ENCODE measurements around the gene PSRC1.
"Not testable (repeated sequence)": the region's sequence is repeated elsewhere in the genome, so short reads cannot be mapped to it uniquely, and the experiment has no call there.

The PSRC1 gene

DNA sequence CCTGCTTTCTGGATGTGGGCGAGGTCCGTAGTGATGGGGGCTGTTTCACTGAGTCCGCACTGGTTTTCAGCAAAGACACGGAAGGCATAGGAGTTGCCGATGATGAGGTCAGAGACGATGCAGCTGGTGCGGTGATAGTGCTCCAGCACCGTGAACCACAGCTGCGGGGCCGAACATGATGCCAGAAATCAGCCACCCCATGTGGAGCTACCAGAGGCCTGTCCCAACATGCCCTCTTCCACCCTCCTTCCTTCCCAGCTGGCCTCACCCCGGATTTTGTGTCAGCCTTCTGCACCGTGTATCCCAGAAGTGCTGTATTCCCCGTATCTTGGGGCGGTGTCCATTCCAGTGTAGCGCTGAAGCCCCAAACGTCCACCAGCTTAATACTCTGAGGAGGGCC is 13.8 kb upstream of the PSRC1 start:
- DNase-seq (ENCODE audit: low read depth in 2 of 2) = no peak

DNA sequence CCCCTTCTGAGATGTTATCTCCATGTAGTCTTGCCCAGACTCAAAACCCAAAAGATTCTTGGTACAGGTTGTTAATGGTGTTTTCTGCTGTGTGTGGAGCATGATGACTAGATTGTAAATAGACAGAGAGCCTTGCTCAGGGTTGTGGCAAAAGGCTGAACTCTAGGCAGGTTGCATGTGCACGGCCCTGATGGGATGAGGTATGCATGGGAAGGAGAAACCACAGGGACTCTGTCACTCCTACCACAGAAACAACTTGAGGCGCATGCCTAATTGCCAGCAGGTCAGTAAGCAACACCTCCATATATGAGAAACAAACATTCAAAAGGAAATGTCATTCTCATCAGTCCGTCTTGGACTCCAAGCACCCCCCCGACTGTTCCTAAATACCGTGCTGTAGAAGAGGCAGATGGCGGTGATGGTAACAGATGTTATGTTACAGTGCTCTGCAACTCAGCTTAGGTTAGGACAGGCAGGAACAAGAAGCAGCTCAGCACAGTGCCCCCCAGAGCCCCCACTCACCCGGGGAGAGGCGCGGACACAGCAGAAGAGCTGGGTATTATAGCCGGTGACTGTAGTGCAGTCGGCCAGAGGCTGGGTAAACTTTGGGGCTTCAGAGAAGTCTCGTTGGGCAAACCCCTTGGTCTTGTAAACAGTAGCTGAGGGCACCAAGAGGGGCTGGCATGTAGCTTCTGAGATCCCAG is 12.9 kb upstream of the PSRC1 start:
- no peak for DNase-seq (ENCODE audit: low read depth in 2 of 2)

DNA sequence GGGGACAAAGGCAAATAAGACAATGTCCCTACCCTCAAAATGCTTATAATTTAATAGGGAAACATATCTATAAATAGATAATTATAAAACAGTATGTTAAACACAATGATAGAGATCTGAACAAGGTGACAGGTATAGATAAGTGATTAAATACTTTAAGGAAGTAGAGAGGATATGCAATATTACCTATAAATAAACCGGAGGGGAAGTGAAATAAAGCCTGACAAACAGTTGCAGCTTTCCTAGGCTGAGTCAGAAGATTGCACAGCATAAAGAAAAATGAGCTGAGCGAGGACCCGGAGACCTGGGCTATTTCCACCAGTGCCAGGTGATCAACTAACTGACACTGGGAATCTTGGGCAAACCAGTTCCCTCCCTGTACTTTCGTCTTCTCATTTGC is 11.5 kb upstream of the PSRC1 start:
- DNase-seq (ENCODE audit: low read depth in 2 of 2) = no peak

DNA sequence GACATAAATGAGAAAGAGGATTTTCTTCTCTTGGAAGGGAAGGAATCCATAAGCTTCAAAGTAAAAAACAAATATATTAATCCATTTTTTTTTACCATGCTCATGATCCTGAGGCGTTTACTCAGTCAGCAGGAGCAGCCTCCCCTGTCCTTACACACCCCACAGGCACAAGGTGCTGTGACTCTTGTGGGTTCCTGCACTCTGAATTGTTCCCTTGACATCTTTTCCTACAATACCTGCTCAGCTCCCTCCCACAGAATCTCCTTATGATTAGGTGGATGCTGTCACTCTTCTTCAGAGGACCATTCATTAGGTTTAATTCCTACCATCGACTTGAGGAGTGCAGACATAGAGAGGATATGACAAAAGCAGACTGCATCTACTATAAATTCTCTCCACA is 10.1 kb upstream of the PSRC1 start:
- DNase-seq (ENCODE audit: low read depth in 2 of 2) = no peak

- no peak for DNase-seq (ENCODE audit: low read depth in 2 of 2)
These were observed 9.4 kb upstream of the PSRC1 start for GRCh38 chr1:109292364-109292763.

GRCh38 chr1:109290998-109291397 is 8.1 kb upstream of the PSRC1 start:
- no peak for DNase-seq (ENCODE audit: low read depth in 2 of 2)

- no peak for DNase-seq (ENCODE audit: low read depth in 2 of 2)
These were observed 7.2 kb upstream of the PSRC1 start for GRCh38 chr1:109290137-109290536.

GRCh38 chr1:109286762-109287161 is 3.8 kb upstream of the PSRC1 start:
- not testable (repeated sequence) for DNase-seq (ENCODE audit: low read depth in 2 of 2)

DNA sequence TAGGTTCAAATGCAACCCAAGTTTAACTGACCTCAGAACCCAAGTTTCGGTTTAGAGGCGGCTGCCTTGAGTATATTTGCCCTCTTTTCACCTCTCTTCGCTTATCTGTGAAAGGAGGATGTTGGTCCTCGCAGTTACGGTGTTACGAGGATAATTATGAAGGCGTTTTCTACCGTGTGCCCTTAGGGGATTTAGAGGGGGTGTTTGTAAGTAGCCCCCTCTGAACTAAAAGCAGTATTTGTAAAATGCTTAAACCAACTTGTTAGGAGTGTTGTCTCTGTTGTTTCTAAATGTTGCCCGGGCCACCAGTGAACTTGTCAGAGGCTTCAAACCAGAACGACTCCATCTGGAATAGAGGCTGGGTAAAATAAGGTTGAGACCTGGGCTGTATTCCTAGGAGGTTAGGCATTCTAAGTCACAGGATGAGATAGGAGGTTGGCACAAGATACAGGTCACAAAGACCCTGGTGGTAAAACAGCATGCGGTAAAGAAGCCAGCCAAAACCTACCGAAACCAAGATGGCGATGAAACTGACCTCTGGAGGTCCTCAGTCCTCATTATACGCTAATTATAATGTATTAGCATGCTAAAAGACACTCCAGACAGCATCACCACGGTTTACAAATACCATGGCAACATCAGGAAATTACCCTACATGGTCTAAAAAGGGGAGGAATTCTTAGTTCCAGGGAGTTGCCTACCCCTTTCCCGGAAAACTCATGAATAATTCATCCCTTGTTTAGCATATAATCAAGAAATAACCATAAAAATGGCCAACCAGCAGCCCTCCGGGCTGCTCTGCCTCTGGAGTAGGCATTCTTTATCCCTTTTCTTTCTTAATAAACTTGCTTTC is 1.0 kb upstream of the PSRC1 start:
- no peak for DNase-seq (ENCODE audit: low read depth in 2 of 2)

DNA sequence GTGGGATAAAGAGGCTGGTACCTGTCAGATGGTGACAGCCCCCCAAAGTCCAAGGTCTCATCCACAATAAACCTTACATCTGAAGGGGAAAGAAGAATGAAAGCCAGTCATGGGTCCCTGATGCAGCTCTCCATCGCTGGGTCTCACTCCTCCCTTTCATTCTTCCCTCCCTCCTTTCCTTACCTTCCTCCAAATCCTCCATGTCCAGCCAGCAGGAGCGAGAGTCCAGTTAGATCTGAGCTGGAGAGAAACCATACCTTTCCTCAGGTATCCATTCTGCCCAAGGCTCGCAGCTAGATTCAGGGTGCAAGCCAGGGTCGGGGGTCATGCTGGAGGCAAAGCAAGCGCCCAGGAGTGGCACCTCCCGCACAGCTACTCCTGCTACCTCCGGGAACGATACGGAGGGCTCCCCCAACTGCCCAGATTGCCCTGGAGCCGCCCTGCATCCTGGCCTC is 421 bp downstream of the PSRC1 start:
- no peak for DNase-seq (ENCODE audit: low read depth in 2 of 2)

DNA sequence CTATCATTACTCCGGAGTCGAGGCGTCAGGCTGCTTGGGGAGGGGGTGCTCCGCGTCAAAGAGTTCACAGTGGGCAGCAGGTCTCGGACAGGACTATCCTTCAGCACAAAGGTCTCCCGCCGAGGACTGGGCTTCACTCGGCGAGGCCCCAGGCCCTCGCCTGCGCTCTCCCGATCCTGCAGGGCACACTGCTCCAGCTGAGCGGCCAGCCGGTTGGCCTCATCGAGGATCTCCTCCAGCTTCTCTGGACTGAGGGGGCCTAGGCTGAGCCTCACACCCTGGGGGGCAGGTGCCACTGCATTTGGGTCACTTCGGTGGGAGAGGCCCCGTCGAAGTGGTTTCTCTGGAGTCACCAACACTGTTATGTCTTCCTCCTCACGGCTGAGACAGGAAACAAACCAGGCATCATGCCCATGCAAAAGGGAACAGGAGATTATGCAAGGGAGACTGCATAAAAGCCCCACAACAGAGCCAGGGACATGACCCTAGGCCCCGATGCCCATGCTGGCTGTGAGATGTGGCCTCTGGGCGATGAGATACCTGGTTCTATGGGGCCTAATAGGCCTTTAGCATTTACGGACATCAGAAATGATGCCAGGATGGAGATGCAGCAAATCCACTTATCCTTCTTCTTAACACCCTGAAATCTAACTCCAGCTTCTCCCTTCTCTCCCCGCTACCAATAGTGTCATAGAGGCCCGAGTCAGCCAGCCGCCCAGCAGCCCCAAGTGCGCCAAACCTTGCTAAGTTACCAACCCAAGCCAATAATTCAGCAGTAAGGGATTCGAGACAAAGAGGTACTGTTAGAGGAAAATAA is 1.1 kb downstream of the PSRC1 start:
- no peak for DNase-seq (ENCODE audit: low read depth in 2 of 2)

GRCh38 chr1:109280862-109281261 is 2.1 kb downstream of the PSRC1 start:
- DNase-seq (ENCODE audit: low read depth in 2 of 2) = no peak

GRCh38 chr1:109279615-109280278 is 3.2 kb downstream of the PSRC1 start:
- DNase-seq (ENCODE audit: low read depth in 2 of 2) = no peak

- DNase-seq (ENCODE audit: low read depth in 2 of 2) = peak; percentile 44 to 61
These were observed 5.3 kb downstream of the PSRC1 start for GRCh38 chr1:109277434-109278204.

GRCh38 chr1:109275706-109276345 is 7.1 kb downstream of the PSRC1 start:
- DNase-seq (ENCODE audit: low read depth in 2 of 2) = no peak

GRCh38 chr1:109274533-109275476 is 8.1 kb downstream of the PSRC1 start:
- no peak for DNase-seq (ENCODE audit: low read depth in 2 of 2)

GRCh38 chr1:109273570-109274288 is 9.2 kb downstream of the PSRC1 start:
- DNase-seq (ENCODE audit: low read depth in 2 of 2) = no peak

DNA sequence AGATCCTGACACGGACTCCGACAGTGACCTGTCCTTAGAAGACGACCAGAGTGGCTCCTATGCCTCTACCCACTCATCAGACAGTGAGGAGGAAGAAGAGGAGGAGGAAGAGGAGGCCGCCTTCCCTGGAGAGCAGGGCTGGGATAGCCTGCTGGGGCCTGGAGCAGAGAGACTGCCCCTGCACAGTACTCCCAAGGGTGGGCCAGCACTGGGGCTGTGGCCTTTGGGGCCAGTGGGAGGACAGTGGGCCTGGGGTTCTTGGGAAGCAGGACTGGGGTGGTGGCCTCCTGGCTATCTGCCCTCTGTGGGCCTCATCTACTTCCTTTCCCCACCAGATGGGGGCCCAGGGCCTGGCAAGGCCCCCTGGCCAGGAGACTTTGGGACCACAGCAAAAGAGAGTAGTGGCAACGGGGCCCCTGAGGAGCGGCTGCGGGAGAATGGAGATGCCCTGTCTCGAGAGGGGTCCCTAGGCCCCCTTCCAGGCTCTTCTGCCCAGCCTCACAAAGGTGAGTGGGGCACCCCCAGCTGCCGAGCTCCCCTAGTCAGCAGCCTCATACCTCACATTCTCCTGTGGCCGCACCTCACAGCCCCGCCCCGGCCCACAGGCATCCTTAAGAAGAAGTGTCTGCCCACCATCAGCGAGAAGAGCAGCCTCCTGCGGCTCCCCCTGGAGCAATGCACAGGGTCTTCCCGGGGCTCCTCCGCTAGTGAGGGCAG is 10.0 kb downstream of the PSRC1 start:
- DNase-seq (ENCODE audit: low read depth in 2 of 2) = no peak
